K562 (cell line): Measurements from ENCODE around the gene PPP1R14B. TPM values are rescaled to one million over a fixed set of nuclear protein-coding genes. Genes with fewer than 3 reads are reported as not detected.

Source experiments
- ATAC-seq: fragments of 200-7000 bp; cut with Tn5 transposase; 3 replicates; pipeline ENCODE4 v1.9.1; 2020; ENCODE audit warnings: moderate library complexity
- BruUV-seq: library from RNA; stranded (reverse); fragments of 400-500 nt; replicated peaks from 2 replicates; lab custom pipeline; 2021; lab: Mats Ljungman, UMichigan
- CTCF ChIA-PET: fragments of 300-600 bp; formaldehyde crosslinking; extraction: SDS; loops from one replicate; lab custom pipeline; 2021; ENCODE audit warnings: low intra/inter-chr PET ratio; lab: Yijun Ruan, JAX
- POLR2A ChIA-PET: fragments of 300-600, 350-650 bp; sonication (Branson Sonifier 250); formaldehyde crosslinking; extraction: SDS; loops from one replicate; lab custom pipeline; 2021; ENCODE audit warnings: antibody characterized with exemption, inconsistent platforms; lab: Yijun Ruan, JAX
- DNase-seq, 4 experiments: peaks; one replicate each; pipeline versions ENCODE4 v3.0.0 to v3.0.0-alpha.2; 2011 to 2018; ENCODE audit warnings: low spot score in 3 of 4, mixed read lengths in 3 of 4; ENCODE audit errors: extremely low read depth in 1 of 4
- FAIRE-seq: peaks from 2 replicates; lab custom pipeline; 2011; peaks lifted over from hg19 to GRCh38; lab: Jason Lieb, UNC
- H2AFZ ChIP-seq: 2 replicates; pipeline ENCODE4 v1.6.0; 2011; ENCODE audit warnings: low read depth, low read length, control low read depth, inconsistent platforms
- H3K27ac ChIP-seq: fragments of 200-600 bp; 3 replicates; pipeline ENCODE4 v1.8.0; 2011; ENCODE audit warnings: low read depth, mild to moderate bottlenecking, control low read depth, inconsistent platforms, low read length, moderate library complexity, mixed read lengths; ENCODE audit errors: extremely low read depth
- H3K27me3 ChIP-seq, 2 experiments: fragments of 300-600 bp in 1 of 2; 2 replicates in 1 of 2; 3 replicates in 1 of 2; pipeline versions ENCODE4 v1.6.0 to v1.8.0; 2011; ENCODE audit warnings: inconsistent platforms in 2 of 2, low read length in 2 of 2, mild to moderate bottlenecking in 1 of 2, mixed read lengths in 1 of 2, moderate library complexity in 1 of 2; ENCODE audit not compliant: control insufficient read depth in 2 of 2, insufficient read depth in 2 of 2
- H3K36me3 ChIP-seq: fragments of 300-600 bp; 3 replicates; pipeline ENCODE4 v1.8.0; 2011; ENCODE audit warnings: mild to moderate bottlenecking, low read length, inconsistent platforms; ENCODE audit not compliant: control insufficient read depth, insufficient read depth
- H3K4me1 ChIP-seq, 2 experiments: fragments of 200-600 bp in 1 of 2; replicated peaks in 1 of 2; 2 replicates in 1 of 2; 3 replicates in 1 of 2; pipeline versions ENCODE4 v1.5.1 to v1.8.0; 2011; ENCODE audit warnings: inconsistent platforms in 2 of 2, low read length in 2 of 2, mild to moderate bottlenecking in 1 of 2, mixed read lengths in 1 of 2, moderate library complexity in 1 of 2; ENCODE audit not compliant: control insufficient read depth in 2 of 2, insufficient read depth in 2 of 2
- H3K4me2 ChIP-seq: 2 replicates; pipeline ENCODE4 v1.6.1; 2011; ENCODE audit warnings: low read length, control low read depth, inconsistent platforms, mixed read lengths; ENCODE audit not compliant: insufficient read depth
- H3K4me3 ChIP-seq: fragments of 200-600 bp; sonication (generic), shearing (Covaris generic); 2 replicates; pipeline ENCODE4 v1.5.1; 2016; ENCODE audit warnings: control low read depth, inconsistent platforms
- H3K79me2 ChIP-seq: fragments of 200-600 bp; 3 replicates; pipeline ENCODE4 v1.8.0; 2011; ENCODE audit warnings: low read length, inconsistent platforms; ENCODE audit not compliant: control insufficient read depth, insufficient read depth
- H3K9ac ChIP-seq, 2 experiments: 2 replicates each; pipeline versions ENCODE4 v1.6.0 to v1.6.1; 2011; ENCODE audit warnings: low read depth in 2 of 2, low read length in 2 of 2, control low read depth in 1 of 2, inconsistent platforms in 1 of 2, mild to moderate bottlenecking in 1 of 2, mixed read lengths in 1 of 2; ENCODE audit not compliant: insufficient read depth in 1 of 2
- H3K9me1 ChIP-seq: one replicate; pipeline ENCODE4 v1.6.0; 2011; ENCODE audit warnings: inconsistent platforms, mild to moderate bottlenecking, low read length, moderate library complexity; ENCODE audit not compliant: control insufficient read depth, insufficient read depth
- H3K9me3 ChIP-seq: replicated peaks from 2 replicates; pipeline ENCODE4 v1.5.1; 2011; ENCODE audit warnings: low read depth, low read length, inconsistent platforms; ENCODE audit not compliant: control insufficient read depth, insufficient read depth
- H4K20me1 ChIP-seq: replicated peaks from 2 replicates; pipeline ENCODE4 v1.6.1; 2011; ENCODE audit warnings: low read length, inconsistent platforms, mixed read lengths; ENCODE audit not compliant: control insufficient read depth, insufficient read depth
- ATF1 ChIP-seq, 2 experiments: fragments of 450-650 bp in 1 of 2; IDR thresholded peaks; 2 replicates each; pipeline ENCODE4 v1.6.1; 2016; ENCODE audit warnings: missing compliant biosample characterization in 1 of 2, missing genetic modification characterization in 1 of 2
- ATF7 ChIP-seq: fragments of 450-650 bp; IDR thresholded peaks from 2 replicates; pipeline ENCODE4 v1.7.1; 2014; ENCODE audit warnings: mild to moderate bottlenecking, moderate library complexity
- BRF1 ChIP-seq: IDR thresholded peaks from 3 replicates; pipeline ENCODE4 v1.6.1; 2011; ENCODE audit warnings: borderline replicate concordance, mild to moderate bottlenecking; ENCODE audit not compliant: insufficient read length; ENCODE audit errors: extremely low read depth
- ERF ChIP-seq: fragments of 450-650 bp; formaldehyde crosslinking; IDR thresholded peaks from 2 replicates; pipeline ENCODE4 v1.4.0; 2020; ENCODE audit warnings: mild to moderate bottlenecking, mixed read lengths
- ETV5 ChIP-seq: sonication (generic); formaldehyde crosslinking; IDR thresholded peaks from 2 replicates; pipeline ENCODE4 v1.4.0; 2020; ENCODE audit warnings: low read depth, mild to moderate bottlenecking, missing genetic modification reagents
- HLTF ChIP-seq: fragments of 450-650 bp; IDR thresholded peaks from 2 replicates; pipeline ENCODE4 v1.6.1; 2016
- IRF2 ChIP-seq: sonication (generic); formaldehyde crosslinking; IDR thresholded peaks from 2 replicates; pipeline ENCODE4 v1.8.1; 2022; ENCODE audit warnings: mild to moderate bottlenecking, missing genetic modification reagents
- POLR2A ChIP-seq: fragments of 450-650 bp; conservative IDR thresholded peaks from 2 replicates; pipeline ENCODE4 v1.6.1; 2016
- POLR2B ChIP-seq: fragments of 450-650 bp; IDR thresholded peaks from 2 replicates; pipeline ENCODE4 v1.6.1; 2018; ENCODE audit warnings: low read depth; ENCODE audit not compliant: partially characterized antibody
- SUPT5H ChIP-seq: fragments of 450-650 bp; IDR thresholded peaks from 2 replicates; pipeline ENCODE4 v1.6.1; 2016
- TFAM ChIP-seq: fragments of 250-450 bp; sonication (Bioruptor Pico); conservative IDR thresholded peaks from 2 replicates; pipeline ENCODE4 v1.5.0; 2021; ENCODE audit warnings: mild to moderate bottlenecking, moderate library complexity
- U2AF1 ChIP-seq: fragments of 200-400 bp; formaldehyde crosslinking; optimal IDR thresholded peaks from 2 replicates; pipeline ENCODE3; 2017; ENCODE audit warnings: mild to moderate bottlenecking, low read depth, low read length, moderate library complexity
- ZC3H8 ChIP-seq: fragments of 450-650 bp; IDR thresholded peaks from 2 replicates; pipeline ENCODE4 v1.6.1; 2017
- ZNF311 ChIP-seq: fragments of 250-450 bp; sonication (Bioruptor Pico); IDR thresholded peaks from 2 replicates; pipeline ENCODE4 v1.4.0; 2020; ENCODE audit warnings: mild to moderate bottlenecking, moderate library complexity
- ZNF644 ChIP-seq: fragments of 200-800 bp; sonication (Bioruptor generic); IDR thresholded peaks from 2 replicates; pipeline ENCODE4 v1.6.1; 2016; ENCODE audit warnings: low read depth, missing genetic modification characterization, missing compliant biosample characterization
- ZNF764 ChIP-seq: fragments of 250-450 bp; sonication (Bioruptor Pico); IDR thresholded peaks from 2 replicates; pipeline ENCODE4 v1.4.0; 2020; ENCODE audit warnings: low read depth, mild to moderate bottlenecking, moderate library complexity
- WGBS: fragments of 100-300 bp; shearing (Covaris generic); methylation state at CpG from one replicate; pipeline ENCODE4 v1.1.6; 2016; ENCODE audit warnings: low coverage, mixed read lengths; ENCODE audit not compliant: insufficient coverage; ENCODE audit errors: missing lambda C conversion rate; 5-methylcytosine and 5-hydroxymethylcytosine counted together
- in situ Hi-C: fragments of 300-500 bp; cut with MboI; formaldehyde crosslinking; loops from 4 replicates; pipeline ENCODE4 v1.15.0; 2018; ENCODE audit warnings: inconsistent platforms, mixed read lengths
- intact Hi-C: fragments of 100-400 bp; cut with micrococcal nuclease; formaldehyde crosslinking; loops from 2 replicates; pipeline ENCODE4 v1.14.2; 2022
- polyA plus RNA-seq, 8 experiments: library from polyadenylated mRNA; depleted of rRNA in 4 of 8; stranded (reverse) in 5 of 8; unstranded in 3 of 8; fragments of >200 nt; fragmentation: Nextera tagmentation in 2 of 8; fragmentation: Illumina TruSeq in 1 of 8; extraction: Ambion mirVana in 2 of 8; extraction: Trizol in 1 of 8; gene quantifications; 2 replicates each; pipeline versions ENCODE4 v1.2.1 to v1.2.3, GENCODE V29; 2011 to 2014; ENCODE audit warnings: inconsistent platforms in 1 of 8, missing spikeins in 1 of 8
- total RNA-seq, 7 experiments: library from RNA; depleted of rRNA in 6 of 7; stranded (reverse); fragments of >200 nt in 6 of 7; fragmentation: Illumina TruSeq in 2 of 7; extraction: Trizol in 2 of 7; gene quantifications; 2 replicates each; pipeline versions ENCODE4 v1.2.1 to v1.2.3, GENCODE V29; 2011 to 2021; ENCODE audit warnings: low replicate concordance in 1 of 7
- TF ChIP-seq, protein P1 (sequence below): fragments of 250-450 bp; sonication (Bioruptor Pico); IDR thresholded peaks from 2 replicates; pipeline ENCODE4 v1.5.0; 2022; ENCODE audit warnings: mild to moderate bottlenecking
- TF ChIP-seq, protein P2 (sequence below): sonication (generic); formaldehyde crosslinking; IDR thresholded peaks from 2 replicates; pipeline ENCODE4 v1.8.0; 2022; ENCODE audit warnings: mild to moderate bottlenecking, missing genetic modification reagents

The PPP1R14B gene
- total and polyA plus RNA-seq, 9 of the 15 experiments (the other 6 are each of a cell fraction or from before 2014, with no cell fraction given), result 7.7 to 566 (median 212) TPM

DNA sequence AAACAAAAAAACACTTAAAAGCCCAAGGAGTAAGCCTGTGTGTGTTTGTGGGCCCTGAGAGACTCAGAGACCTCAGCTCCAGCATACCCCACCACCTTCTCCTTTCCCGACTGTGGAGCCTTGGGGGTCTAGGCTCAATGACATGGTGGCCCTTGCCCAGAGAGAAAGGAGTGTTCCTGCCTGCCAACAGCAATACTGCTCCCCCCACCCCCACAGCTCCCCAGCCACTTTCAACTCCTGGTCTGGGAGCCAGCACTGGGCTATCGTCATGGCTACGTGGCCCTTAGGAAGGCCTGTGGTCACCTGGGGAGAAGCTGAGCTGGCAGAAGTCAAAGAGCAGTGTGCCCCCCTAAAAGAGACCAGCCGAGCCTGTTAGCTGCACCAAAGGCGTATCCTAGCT, 2.6 kb downstream of the PPP1R14B start:
- peak in 1 of 4 experiments; percentile 36 for DNase-seq
- no TSS peak for BruUV-seq
- ChIA-PET POLR2A (interaction anchor here (0.7 to 7.8 kb wide), 8 partner anchors 8 to 142 kb away, joined by 3 to 58 read pairs (median 4); partner anchors contain the start of genes NUDT22, PLCB3, STIP1 and TRPT1), CTCF (no interaction called here)
- peak overlapping the region; percentile 62; the same call in 2 of the 3 replicates for H3K27ac ChIP-seq
- H3K36me3 ChIP-seq, result peaks cover 49% of the 10 kb centered on the region
- H3K79me2 ChIP-seq, result peaks cover 60% of the 10 kb centered on the region
- in situ Hi-C loops (no loop called here), intact Hi-C loops (loop anchor here (10.0 kb wide), 1 partner anchor 61 kb away; the partner anchor contains the start of genes CATSPERZ and ESRRA)
- no peak overlapping the region for H2AFZ ChIP-seq
- no peak for ATAC-seq
- peak overlapping the region; percentile 31 to 91; a peak in 3 of 4 replicates for H3K9ac ChIP-seq
- no peak overlapping the region for H3K4me3 ChIP-seq
- WGBS, result 57% methylated on average over 5 of the region's 5 CpGs
- peak overlapping the region; percentile 92; the same call in 1 of the 2 replicates for H3K4me2 ChIP-seq
- no peaks in the 10 kb centered on the region for H3K27me3 ChIP-seq
- FAIRE-seq, result no peak
- H3K4me1 ChIP-seq, result peaks cover 42 to 86% of the 10 kb centered on the region in 2 experiments
- TF ChIP-seq POLR2B, result peak; percentile 16
- TF ChIP-seq ZC3H8, result no peak
- TF ChIP-seq TFAM (CRISPR knock-in tag), result no peak
- TF ChIP-seq U2AF1, result no peak
- TF ChIP-seq HLTF, result no peak
- TF ChIP-seq ZNF764 (CRISPR knock-in tag), result no peak
- no peak for TF ChIP-seq ETV5 (CRISPR knock-in tag)
- no peak for TF ChIP-seq ZNF311 (CRISPR knock-in tag)
- TF ChIP-seq SUPT5H, result peak; percentile 29; the same call in 1 of the 2 replicates
- TF ChIP-seq ERF (CRISPR knock-in tag), result no peak
- TF ChIP-seq ZNF644, result no peak
- no peak for TF ChIP-seq ATF7
- TF ChIP-seq, protein P1, sequence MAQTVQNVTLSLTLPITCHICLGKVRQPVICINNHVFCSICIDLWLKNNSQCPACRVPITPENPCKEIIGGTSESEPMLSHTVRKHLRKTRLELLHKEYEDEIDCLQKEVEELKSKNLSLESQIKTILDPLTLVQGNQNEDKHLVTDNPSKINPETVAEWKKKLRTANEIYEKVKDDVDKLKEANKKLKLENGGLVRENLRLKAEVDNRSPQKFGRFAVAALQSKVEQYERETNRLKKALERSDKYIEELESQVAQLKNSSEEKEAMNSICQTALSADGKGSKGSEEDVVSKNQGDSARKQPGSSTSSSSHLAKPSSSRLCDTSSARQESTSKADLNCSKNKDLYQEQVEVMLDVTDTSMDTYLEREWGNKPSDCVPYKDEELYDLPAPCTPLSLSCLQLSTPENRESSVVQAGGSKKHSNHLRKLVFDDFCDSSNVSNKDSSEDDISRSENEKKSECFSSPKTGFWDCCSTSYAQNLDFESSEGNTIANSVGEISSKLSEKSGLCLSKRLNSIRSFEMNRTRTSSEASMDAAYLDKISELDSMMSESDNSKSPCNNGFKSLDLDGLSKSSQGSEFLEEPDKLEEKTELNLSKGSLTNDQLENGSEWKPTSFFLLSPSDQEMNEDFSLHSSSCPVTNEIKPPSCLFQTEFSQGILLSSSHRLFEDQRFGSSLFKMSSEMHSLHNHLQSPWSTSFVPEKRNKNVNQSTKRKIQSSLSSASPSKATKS (CRISPR knock-in tag), result no peak
- no peak for TF ChIP-seq ATF1 (CRISPR knock-in tag; IDR thresholded peaks at IDR 0.05)
- TF ChIP-seq ATF1 (tag; IDR thresholded peaks at IDR 0.05), result no peak
- peak; percentile 62 for TF ChIP-seq POLR2A
- TF ChIP-seq BRF1, result no peak
- TF ChIP-seq, protein P2, sequence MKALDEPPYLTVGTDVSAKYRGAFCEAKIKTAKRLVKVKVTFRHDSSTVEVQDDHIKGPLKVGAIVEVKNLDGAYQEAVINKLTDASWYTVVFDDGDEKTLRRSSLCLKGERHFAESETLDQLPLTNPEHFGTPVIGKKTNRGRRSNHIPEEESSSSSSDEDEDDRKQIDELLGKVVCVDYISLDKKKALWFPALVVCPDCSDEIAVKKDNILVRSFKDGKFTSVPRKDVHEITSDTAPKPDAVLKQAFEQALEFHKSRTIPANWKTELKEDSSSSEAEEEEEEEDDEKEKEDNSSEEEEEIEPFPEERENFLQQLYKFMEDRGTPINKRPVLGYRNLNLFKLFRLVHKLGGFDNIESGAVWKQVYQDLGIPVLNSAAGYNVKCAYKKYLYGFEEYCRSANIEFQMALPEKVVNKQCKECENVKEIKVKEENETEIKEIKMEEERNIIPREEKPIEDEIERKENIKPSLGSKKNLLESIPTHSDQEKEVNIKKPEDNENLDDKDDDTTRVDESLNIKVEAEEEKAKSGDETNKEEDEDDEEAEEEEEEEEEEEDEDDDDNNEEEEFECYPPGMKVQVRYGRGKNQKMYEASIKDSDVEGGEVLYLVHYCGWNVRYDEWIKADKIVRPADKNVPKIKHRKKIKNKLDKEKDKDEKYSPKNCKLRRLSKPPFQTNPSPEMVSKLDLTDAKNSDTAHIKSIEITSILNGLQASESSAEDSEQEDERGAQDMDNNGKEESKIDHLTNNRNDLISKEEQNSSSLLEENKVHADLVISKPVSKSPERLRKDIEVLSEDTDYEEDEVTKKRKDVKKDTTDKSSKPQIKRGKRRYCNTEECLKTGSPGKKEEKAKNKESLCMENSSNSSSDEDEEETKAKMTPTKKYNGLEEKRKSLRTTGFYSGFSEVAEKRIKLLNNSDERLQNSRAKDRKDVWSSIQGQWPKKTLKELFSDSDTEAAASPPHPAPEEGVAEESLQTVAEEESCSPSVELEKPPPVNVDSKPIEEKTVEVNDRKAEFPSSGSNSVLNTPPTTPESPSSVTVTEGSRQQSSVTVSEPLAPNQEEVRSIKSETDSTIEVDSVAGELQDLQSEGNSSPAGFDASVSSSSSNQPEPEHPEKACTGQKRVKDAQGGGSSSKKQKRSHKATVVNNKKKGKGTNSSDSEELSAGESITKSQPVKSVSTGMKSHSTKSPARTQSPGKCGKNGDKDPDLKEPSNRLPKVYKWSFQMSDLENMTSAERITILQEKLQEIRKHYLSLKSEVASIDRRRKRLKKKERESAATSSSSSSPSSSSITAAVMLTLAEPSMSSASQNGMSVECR, result no peak
- TF ChIP-seq IRF2 (CRISPR knock-in tag), result no peak
- no peaks in the 10 kb centered on the region for H3K9me3 ChIP-seq
- 0 out of 2 replicates have a peak, but pooled peaks cover 3% of the 10 kb centered on the region for H4K20me1 ChIP-seq
- H3K9me1 ChIP-seq, result no peaks in the 10 kb centered on the region
